DND-41 (cell line): ENCODE results near the gene ZDHHC11B.

ENCODE experiments used
- CTCF ChIP-seq: IDR thresholded peaks from 2 replicates; pipeline ENCODE4 v1.5.1; 2012; ENCODE audit warnings: borderline replicate concordance, low read length, moderate library complexity, mild to moderate bottlenecking; ENCODE audit not compliant: poor library complexity, severe bottlenecking; ENCODE audit errors: extremely low read depth
- EZH2 ChIP-seq: IDR thresholded peaks from 3 replicates; pipeline ENCODE4 v1.6.1; 2012; ENCODE audit warnings: borderline replicate concordance, low read depth, mild to moderate bottlenecking, moderate library complexity, low read length, inconsistent platforms; ENCODE audit not compliant: severe bottlenecking

GRCh38 chr5:671459-672328, 112.8 kb downstream of the ZDHHC11B start:
- peak; percentile 85 for TF ChIP-seq CTCF
- no peak for TF ChIP-seq EZH2
